RCC 7860 (cell line): ENCODE results near the gene FKBP1B.
"Not testable (repeated sequence)": the region's sequence is repeated elsewhere in the genome, so short reads cannot be mapped to it uniquely, and the experiment has no call there.

Experiments
- DNase-seq: peaks from one replicate; pipeline ENCODE4 v3.0.0-alpha.2; 2015; ENCODE audit warnings: low spot score
- FAIRE-seq: peaks from 2 replicates; lab custom pipeline; 2012; peaks lifted over from hg19 to GRCh38; lab: Jason Lieb, UNC

FKBP1B gene

DNA sequence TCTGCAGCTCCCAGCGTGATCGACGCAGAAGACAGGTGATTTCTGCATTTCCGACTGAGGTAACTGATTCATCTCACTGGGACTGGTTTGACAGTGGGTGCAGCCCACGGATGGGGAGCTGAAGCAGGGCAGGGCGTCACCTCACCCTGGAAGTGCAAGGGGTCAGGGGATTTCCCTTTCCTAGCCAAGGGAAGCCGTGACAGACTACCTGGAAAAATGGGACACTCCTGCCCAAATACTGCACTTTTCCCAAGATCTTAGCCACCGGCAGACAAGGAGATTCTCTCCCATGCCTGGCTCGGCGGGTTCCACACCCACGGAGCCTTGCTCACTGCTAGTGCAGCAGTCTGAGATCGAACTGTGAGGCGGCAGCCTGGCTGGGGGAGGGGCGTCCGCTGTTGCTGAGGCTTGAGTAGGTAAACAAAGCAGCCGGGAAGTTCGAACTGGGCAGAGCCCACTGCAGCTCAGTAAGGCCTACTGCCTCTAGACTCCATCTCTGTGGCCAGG lies 45.7 kb downstream of the FKBP1B start:
- not testable (repeated sequence) for FAIRE-seq, DNase-seq

DNA sequence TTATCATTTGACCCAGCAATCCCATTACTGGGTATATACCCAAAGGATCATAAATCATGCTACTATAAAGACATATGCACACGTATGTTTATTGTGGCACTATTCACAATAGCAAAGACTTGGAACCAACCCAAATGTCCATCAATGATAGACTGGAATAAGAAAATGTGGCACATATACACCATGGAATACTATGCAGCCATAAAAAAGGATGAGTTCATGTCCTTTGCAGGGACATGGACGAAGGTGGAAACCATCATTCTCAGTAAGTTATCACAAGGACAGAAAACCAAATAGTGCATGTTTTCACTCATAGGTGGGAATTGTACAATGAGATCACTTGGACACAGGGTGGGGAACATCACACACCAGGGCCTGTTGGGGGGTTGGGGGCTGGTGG lies 51.2 kb downstream of the FKBP1B start:
- not testable (repeated sequence) for FAIRE-seq, DNase-seq

DNA sequence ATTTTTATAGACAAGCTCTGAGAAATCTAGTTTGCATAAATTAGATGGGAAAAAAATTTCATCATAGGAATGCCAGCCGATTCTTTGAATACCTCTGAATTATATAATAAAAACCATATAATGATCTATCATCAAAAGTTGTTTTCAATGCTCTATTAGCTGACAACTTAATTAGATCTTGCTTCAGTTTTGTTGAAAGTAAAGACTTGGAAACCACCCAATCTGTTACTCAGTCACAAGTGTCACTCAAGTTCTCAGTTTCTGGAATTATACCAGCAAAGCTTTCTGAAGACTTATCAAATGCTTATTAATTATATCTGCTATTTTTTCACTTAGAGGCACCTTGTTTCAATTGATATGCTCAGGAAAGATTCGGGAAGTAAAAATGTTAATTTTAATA lies 52.5 kb downstream of the FKBP1B start:
- FAIRE-seq, result no peak
- no peak for DNase-seq

DNA sequence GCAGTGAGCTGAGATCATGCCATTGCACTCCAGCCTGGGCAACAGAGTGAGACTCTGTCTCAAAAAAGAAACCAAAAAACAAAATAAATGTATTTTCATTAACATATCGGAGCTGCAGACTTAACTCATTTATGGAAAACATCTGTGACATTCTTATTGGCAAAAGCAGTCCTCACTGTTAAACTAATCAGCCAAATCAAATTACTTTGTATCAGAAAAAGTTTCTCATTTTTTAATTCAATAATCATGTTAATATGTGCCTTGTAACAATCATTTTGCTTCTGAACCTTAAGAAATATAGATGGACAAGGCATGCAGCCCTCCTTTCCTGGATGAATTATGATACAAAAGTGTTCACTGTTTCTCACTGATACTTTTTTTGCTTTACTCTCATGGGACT lies 53.1 kb downstream of the FKBP1B start:
- FAIRE-seq, result no peak
- DNase-seq, result no peak

DNA sequence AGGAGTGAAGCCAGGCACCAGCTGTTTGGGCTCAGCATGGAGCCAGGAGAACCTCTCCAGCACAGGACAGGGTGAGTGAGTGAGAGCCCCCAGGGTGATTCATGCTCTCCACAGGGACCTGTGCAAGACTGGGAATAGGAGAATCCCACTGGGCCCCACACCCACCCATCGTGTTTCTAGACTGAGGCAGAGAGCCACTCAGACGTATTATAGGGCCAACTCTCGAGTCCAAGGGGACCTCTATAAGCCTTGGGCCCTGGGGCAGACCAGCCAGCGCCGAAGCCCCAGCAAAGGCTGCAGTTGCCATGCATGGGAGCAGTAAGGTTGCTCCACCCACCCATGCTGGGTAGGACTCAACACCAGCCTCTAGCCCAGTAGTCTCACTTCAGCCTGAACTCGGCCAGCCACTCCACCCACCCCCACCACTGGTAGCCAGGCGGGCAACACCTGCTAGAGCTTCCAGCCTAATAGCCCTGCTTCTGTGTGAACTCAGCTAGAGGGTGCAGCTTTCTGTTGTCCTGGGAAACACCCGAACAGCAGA lies 54.6 kb downstream of the FKBP1B start:
- DNase-seq, result no peak
- FAIRE-seq, result no peak

DNA sequence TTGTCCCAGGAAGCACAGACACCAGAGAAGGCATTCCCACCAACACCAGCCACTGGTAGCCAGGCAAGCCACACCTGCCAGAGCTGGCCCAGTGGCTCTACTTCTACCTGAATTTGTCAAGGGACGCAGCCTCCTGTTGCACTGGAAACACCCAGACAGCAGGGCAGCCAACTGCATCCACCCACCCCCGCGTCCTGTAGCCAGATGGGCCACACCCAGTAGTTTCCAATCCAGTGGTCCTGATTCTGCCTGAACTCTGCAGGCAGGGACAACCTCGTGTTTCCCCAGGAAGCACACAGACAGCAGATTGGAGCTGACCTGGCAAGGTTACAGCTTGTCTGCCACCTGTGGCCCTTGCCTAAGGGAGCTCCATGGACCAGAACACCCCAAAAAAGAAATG lies 55.4 kb downstream of the FKBP1B start:
- FAIRE-seq, result no peak
- no peak for DNase-seq

DNA sequence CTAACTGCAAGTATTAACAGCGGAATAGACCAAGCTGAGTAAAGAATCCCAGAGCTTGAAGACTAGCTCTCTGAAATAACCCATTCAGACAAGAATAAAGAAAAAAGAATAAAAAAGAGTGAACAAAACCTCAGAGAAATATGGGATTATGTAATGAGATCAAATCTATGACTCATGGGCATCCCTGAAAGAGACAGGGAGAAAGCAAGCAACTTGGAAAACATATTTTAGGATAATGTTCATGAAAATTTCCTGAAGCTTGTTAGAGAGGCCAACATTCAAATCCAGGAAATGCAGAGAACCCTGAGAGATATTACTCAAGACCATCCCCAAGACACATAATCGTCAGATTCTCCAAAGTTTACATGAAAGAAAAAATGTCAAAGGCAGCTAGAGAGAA lies 56.3 kb downstream of the FKBP1B start:
- DNase-seq, result no peak
- no peak for FAIRE-seq

DNA sequence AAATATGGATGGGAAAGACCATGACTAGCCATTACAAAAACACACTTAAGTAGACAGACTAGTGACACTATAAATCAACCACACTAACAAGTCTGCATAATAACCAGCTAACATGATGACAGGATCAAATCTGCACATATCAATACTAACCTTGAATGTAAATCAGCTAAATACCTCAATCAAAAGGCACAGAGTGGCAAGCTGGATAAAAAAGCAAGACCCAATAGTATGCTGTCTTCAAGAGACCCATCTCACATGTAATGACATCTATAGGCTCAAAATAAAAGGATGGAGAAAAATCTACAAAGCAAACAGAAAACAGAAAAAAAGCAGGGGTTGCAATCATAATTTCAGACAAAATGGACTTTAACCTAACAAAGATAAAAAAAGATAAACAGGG lies 57.2 kb downstream of the FKBP1B start:
- FAIRE-seq (no peak), DNase-seq (no peak)

DNA sequence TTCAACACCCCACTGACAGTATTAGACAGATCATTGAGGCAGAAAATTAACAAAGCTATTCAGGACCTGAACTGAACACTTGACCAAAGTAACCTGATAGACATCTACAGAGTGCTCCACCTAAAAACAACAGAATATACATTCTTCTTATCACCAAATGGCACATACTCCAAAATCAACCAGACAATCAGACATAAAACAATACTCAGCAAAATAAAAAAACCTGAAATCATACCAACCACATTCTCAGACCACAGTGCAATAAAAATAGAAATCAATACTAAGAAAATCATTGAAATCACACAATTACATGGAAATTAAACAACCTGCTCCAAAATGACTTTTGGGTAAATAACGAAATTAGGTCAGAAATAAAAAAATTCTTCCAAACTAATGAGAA lies 57.8 kb downstream of the FKBP1B start:
- DNase-seq, result no peak
- FAIRE-seq, result no peak

DNA sequence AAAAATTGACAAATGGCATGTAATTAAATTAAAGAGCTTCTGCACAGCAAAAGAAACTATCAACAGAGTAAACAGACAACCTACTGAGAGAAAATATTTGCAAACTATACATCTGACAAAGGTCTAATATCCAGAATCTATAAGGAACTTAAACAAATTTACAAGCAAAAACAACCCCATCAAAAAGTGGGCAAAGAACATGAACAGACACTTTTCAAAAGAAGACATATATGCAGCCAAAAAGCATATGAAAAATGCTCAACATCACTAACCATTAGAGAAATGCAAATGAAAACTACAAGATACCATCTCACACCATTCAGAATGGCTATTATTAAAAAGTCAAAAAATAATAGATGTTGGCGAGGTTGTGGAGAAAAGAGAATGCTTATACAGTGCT lies 59.9 kb downstream of the FKBP1B start:
- not testable (repeated sequence) for FAIRE-seq, DNase-seq

DNA sequence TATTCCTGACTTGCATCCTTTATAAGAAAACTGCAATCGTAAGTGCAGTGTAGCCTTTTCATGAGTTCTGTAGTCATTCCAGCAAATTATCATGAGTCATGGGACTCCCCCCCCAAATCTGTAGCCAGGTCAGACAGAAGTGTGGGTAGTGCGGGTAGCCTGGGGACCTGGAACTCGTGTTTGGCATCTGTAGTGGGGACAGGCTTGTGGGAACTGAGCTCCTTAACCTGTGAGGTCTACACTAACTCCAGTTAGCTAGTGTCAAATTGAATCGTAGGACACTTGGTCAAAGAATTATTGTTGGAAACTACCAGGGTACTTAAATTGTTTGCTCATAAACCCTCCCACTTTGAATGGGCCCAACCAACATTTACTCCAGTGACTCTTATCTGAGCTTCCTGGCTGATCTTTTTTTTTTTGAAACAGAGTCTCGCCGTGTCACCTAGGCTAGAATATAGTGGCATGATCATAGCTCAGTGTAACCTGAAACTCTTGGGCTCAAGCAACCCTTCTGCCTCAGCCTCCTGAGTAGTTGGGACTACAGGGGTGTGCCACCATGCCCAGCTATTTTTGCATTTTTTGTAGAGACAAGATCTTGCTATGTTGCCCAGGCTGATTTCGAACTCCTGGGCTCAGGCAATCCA lies 61.2 kb downstream of the FKBP1B start:
- no peak for FAIRE-seq
- no peak for DNase-seq

DNA sequence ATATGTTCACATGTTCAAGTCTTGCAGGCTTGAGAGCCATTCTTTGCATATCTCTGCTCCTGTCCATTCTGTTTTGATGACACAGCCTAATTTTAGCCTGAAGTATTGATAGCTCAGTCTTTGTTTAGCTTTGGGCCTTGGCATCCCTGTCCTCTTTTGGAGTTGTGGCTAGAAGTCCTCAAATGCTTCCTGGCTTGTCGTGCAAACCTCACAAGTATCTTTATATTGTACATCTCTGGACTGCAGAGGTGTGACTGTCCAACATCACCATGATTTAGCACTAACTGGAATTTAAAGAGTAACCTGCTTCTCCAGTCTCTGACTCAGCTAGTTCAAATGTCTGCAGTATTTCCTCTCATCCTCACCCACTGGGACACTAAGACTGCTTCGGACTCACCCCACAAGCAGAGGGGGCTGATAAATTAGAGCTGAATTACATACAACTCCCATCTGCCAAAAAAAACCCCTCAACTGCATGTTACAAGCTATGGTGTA lies 61.9 kb downstream of the FKBP1B start:
- FAIRE-seq (no peak), DNase-seq (peak; percentile 41)
